Measurements from ENCODE around the gene BTF3. TPM values are rescaled to one million over a fixed set of nuclear protein-coding genes. Genes with fewer than 3 reads are reported as not detected.

The BTF3 gene
- total RNA-seq, 4 donors from 2014 or later, result 423 to 586 (median 532) TPM

GRCh38 chr5:73519531-73520283, 21.5 kb downstream of the BTF3 start:
- WGBS, 2 donors (ENCODE audit: low coverage in 1 of 2), result 17 to 24% methylated on average over 5 to 8 of the region's 16 CpGs
- ATAC-seq, result peak; percentile 91

GRCh38 chr5:73522989-73523388, 24.7 kb downstream of the BTF3 start:
- H3K27me3 ChIP-seq, result no peaks in the 10 kb centered on the region
- no peak overlapping the region for H3K4me3 ChIP-seq
- ATAC-seq, result no peak
- H3K4me1 ChIP-seq, result peaks cover 0 to 21% (median 0%) of the 10 kb centered on the region in 3 donors
- no peak overlapping the region for H3K27ac ChIP-seq
- no peak for TF ChIP-seq POLR2AphosphoS5 (IDR thresholded peaks at IDR 0.05)
- no peak for TF ChIP-seq POLR2A (IDR thresholded peaks at IDR 0.05)
- no peak for TF ChIP-seq EP300 (IDR thresholded peaks at IDR 0.05)
- TF ChIP-seq, protein P1, sequence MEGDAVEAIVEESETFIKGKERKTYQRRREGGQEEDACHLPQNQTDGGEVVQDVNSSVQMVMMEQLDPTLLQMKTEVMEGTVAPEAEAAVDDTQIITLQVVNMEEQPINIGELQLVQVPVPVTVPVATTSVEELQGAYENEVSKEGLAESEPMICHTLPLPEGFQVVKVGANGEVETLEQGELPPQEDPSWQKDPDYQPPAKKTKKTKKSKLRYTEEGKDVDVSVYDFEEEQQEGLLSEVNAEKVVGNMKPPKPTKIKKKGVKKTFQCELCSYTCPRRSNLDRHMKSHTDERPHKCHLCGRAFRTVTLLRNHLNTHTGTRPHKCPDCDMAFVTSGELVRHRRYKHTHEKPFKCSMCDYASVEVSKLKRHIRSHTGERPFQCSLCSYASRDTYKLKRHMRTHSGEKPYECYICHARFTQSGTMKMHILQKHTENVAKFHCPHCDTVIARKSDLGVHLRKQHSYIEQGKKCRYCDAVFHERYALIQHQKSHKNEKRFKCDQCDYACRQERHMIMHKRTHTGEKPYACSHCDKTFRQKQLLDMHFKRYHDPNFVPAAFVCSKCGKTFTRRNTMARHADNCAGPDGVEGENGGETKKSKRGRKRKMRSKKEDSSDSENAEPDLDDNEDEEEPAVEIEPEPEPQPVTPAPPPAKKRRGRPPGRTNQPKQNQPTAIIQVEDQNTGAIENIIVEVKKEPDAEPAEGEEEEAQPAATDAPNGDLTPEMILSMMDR (IDR thresholded peaks at IDR 0.05), result no peak
- H3K9me3 ChIP-seq, result no peaks in the 10 kb centered on the region
- WGBS, 2 donors (ENCODE audit: low coverage in 1 of 2), result 89 to 90% methylated on average over 6 to 7 of the region's 7 CpGs
- no peaks in the 10 kb centered on the region for H3K36me3 ChIP-seq

More at GRCh38 chr5:73519531-73520283, 21.5 kb downstream of the BTF3 start:
- Histone ChIP-seq H3K27ac (no peak overlapping the region), H3K4me3 (no peak overlapping the region), H3K4me1 (peaks cover 0 to 6% (median 0%) of the 10 kb centered on the region in 3 donors), H3K27me3 (no peaks in the 10 kb centered on the region), H3K9me3 (no peaks in the 10 kb centered on the region), H3K36me3 (no peaks in the 10 kb centered on the region)
- TF ChIP-seq POLR2AphosphoS5 (IDR thresholded peaks at IDR 0.05) (no peak), POLR2A (IDR thresholded peaks at IDR 0.05) (no peak)
- TF ChIP-seq, protein P1 (IDR thresholded peaks at IDR 0.05), result peak; percentile 32 to 73 (median 70)

DNA sequence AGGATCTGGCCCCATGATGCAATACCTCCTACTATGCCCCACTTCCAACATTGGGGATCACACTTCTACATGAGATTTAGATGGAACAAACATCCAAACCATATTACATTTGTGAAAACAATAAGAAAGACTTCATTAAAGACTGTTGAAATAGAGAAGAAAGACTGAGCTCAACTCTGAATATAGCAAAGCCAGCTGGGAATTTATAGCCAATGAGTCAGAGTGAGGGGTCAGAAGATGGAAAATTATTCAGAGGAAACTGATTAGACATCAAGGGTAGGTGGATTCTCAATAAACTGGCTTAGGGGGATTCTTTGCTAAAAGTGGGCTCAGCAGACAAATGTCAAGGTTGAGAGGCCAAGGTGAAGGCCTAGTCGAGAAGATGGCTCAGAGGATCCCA, 25.6 kb downstream of the BTF3 start:
- H3K27ac ChIP-seq, result no peak overlapping the region
- no peak for ATAC-seq
- peaks cover 0 to 21% (median 0%) of the 10 kb centered on the region in 3 donors for H3K4me1 ChIP-seq
- no peaks in the 10 kb centered on the region for H3K9me3 ChIP-seq
- WGBS, 2 donors (ENCODE audit: low coverage in 1 of 2), result 71 to 92% methylated on average over 1 of the region's 1 CpG
- no peak overlapping the region for H3K4me3 ChIP-seq
- no peaks in the 10 kb centered on the region for H3K27me3 ChIP-seq
- TF ChIP-seq POLR2AphosphoS5 (IDR thresholded peaks at IDR 0.05) (no peak), POLR2A (IDR thresholded peaks at IDR 0.05) (no peak), EP300 (IDR thresholded peaks at IDR 0.05) (no peak)
- TF ChIP-seq, protein P1 (IDR thresholded peaks at IDR 0.05), result no peak
- H3K36me3 ChIP-seq, result no peaks in the 10 kb centered on the region

GRCh38 chr5:73525606-73526203, 27.5 kb downstream of the BTF3 start:
- no peak overlapping the region for H3K4me3 ChIP-seq
- no peaks in the 10 kb centered on the region for H3K36me3 ChIP-seq
- H3K4me1 ChIP-seq, result peaks cover 0 to 14% (median 0%) of the 10 kb centered on the region in 3 donors
- TF ChIP-seq, protein P1 (IDR thresholded peaks at IDR 0.05), result no peak
- TF ChIP-seq POLR2A (IDR thresholded peaks at IDR 0.05), result no peak
- TF ChIP-seq POLR2AphosphoS5 (IDR thresholded peaks at IDR 0.05), result no peak
- no peak for TF ChIP-seq EP300 (IDR thresholded peaks at IDR 0.05)
- no peak for ATAC-seq
- no peak overlapping the region for H3K27ac ChIP-seq
- no peaks in the 10 kb centered on the region for H3K9me3 ChIP-seq
- 28 to 57% methylated on average over 3 of the region's 3 CpGs for WGBS, 2 donors (ENCODE audit: low coverage in 1 of 2)
- no peaks in the 10 kb centered on the region for H3K27me3 ChIP-seq
